Embryonic facial prominence (tissue), 1 donor: ENCODE measurements around the gene TEX30.

Experiments used
- DNase-seq: peaks from one replicate; pipeline ENCODE4 v3.0.0-alpha.2; 2016; ENCODE audit errors: extremely low spot score

TEX30 gene

DNA sequence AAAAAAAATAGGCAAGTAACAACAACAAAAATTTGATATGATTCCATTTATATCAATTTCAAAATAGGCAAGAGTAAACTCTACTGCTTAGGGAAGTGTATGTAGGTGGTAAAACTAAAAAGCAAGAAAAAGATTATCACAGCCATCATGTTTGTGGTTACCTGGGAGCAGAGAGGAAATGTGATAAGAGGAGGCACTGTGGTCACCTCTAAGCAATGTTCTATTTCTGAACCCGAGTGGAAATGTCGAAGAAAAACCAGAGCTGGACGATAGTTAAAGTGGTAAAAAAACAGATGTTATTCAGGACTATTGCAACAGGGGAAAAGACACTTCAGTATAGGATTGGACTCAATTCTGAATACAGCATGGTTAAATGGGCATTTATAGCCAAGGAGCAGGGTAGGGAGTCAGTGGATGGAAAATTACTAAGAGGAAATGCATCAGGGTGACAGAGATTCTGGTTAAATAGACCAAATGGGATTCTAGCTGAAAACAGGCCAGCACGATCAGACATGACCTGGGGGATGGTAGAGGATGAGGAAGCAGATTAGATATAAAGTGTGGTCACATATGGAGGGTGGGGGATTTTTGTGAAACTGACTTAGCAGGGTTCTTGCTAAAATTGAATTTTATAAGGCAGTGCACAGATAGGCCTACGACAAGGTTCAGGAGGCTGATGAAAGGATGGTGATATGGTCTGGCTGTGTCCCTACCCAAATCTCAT lies 6.0 kb upstream of the TEX30 start:
- no peak for DNase-seq

DNA sequence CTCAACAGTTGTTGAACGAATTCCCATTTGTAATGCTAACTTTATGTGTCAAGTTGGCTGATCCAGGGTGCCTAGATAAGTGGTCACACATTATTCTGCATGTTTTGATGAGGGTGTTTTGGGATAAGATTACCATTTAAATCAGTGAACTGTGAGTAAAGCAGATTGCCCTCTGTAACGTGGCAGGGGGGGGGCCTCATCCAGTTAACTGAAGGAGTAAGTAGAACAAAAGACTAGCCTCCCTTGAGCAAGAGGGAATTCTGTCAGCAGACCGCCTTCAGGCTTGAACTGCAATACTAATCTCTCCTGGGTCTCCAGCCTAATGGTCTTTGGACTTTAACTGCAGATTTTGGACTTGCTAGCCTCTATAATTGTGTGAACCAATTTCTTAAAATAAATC lies 4.2 kb upstream of the TEX30 start:
- DNase-seq: no peak

DNA sequence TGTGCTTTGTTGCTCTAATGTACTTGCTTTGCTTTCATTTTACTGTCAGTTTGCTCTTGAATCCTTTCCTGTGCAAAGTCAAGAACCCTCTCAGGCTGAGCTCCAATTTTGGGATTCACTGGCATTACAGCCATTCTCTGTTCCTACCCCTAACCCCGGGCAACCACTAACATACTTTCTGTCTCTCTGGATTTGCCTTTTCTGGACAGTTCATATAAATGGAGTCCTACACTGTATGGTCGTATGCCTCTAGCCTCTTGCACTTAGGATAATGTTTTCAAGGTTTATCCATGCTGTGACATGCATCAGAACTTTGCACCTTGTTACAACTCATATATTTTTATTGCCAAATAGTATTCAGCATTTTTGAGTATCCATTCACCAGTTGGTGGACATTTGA lies 2.7 kb upstream of the TEX30 start:
- no peak for DNase-seq

DNA sequence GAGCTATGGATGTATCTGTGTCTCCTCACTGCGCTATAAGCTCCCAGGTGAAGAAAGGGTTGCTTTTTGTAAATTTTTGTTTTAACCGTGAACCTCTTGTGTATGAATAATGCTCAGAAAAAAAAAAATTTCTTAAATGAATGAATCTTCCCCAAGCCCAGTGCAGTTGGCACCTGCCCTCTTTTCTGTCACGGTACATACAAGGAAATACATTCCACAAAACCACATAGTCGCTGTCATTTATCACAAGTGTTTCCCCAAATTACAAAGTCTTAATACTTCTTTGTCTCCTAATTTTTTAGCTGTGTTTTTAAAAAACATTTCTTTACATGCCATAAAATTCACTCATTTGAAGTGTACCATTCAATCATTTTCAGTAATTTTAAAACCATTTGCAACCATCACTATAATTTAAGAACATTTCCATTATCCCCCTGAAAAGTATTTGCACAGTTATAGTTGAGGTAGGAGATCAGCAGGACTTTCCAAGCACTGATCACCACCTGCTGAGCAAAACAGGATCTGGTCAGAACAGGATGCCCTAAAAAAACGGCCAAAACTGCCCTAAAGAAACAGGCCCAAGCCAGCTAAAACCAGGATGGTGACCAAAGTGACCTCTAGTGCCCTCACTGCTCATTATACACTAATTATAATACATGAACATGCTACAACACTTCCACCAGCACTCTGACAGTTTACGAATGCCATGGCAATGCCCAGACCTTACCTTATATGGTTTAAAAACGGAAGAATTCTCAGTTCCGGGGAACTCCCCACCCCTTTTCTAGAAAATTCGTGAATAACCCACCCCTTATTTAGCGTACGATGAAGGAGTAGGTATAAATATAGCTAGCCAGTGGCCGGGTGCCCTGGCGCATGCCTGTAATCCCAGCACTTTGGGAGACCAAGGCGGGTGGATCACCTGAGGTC lies 1.3 kb upstream of the TEX30 start:
- no peak for DNase-seq

DNA sequence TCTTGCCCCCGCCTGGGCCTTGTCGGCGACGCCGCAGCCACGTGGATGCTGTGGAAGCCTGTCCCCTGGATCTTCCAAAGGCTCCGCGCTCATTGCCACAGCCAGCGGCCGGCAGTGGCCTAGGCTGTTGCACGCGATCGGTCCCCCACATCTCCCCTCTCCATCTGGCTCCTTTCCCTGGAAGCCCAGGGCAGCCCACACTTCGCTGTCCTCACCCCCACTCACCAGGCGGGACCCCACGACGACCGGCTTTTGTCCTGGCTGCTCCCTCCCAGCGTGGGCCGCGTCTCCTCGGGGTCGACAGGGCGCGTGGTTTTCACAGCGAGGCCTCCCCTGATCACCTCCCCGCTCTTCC lies 605 bp upstream of the TEX30 start:
- DNase-seq: no peak

DNA sequence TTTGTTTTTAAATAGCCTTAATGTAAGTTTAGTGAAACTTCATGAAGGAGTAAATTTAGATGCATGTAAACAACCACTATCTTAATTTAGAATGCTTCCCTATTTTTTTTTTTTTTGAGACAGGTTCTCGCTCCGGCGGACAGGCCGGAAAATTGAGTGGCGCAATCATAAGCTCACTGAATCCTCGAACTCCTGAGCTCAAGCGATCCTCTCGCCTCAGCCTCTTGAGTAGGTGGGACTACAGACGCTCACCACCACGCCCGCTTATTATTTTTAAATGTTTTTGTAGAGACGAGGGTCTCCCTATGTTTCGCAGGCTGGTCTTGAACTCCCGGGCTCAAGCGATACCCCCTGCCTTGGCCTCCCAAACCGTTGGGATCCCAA lies 1.6 kb downstream of the TEX30 start:
- DNase-seq: no peak

DNA sequence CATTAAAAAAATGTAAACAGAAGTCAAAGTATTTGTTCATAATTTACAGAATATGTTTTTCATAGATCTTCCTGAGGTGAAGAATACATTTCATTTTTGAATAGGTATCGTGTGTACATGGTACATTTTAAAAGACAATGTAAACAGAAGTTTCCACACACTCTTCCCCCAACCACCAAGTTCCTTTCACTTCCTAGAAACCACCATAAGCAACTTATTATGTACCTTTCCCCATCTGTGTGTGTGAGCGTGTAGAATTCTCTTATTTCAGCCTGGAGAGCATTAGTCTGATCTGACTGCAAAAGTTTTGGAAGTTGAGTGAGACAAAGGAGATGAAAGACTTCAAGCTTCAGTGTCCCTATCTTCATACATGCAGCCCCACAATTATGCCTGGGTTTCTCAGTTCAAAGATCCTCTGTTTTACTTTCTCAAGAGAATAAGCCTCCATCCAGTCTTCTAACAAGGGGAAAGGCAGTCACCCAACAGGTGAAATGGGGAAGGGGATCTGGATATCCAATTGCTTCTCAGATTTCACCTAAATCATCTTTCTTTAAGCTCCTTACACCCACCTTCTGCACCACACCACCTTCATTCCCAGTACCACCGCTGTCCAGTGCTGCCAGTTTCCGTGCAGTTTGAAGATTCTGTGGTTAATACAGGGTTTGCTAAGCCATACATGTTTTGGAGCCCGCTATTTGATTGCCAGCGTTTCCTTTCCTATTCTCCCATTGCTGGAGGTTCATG lies 2.1 kb downstream of the TEX30 start:
- DNase-seq: no peak

DNA sequence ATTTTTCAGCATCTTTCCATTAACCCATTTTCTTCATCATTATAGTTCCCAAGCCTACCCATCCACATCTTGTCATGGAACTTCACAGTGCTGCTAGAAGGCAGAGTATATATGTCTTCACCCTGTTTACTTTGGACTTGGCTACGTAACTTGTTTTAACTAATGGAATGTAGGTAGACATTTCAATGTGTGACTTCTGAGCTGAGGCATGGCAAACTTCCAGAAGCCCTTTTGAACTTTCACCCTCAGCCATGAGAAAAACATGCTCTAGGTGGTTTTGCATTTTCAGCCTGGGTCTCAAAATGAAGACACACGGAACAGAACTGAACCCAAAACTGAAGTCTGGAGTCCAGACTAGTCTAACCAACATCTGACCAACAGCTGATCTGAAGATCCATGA lies 3.2 kb downstream of the TEX30 start:
- DNase-seq: no peak

DNA sequence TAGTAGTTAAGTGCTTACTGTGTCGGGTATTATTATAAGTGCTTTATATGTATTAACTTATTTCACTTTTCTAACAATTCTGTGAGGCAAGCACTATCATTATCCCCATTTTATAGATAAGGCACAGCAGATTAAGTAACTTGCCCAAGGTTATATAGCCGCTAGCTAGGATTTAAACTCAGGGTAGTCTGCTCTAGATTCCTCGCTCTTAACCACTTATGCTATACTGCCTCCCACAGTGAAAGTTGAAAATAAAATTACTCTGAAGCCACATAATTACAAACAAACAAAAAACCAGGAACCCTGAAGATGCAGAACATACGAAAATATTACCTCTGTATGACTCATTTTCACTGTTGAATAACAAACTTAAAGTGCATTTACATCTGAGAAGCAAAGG lies 3.9 kb downstream of the TEX30 start:
- no peak for DNase-seq

DNA sequence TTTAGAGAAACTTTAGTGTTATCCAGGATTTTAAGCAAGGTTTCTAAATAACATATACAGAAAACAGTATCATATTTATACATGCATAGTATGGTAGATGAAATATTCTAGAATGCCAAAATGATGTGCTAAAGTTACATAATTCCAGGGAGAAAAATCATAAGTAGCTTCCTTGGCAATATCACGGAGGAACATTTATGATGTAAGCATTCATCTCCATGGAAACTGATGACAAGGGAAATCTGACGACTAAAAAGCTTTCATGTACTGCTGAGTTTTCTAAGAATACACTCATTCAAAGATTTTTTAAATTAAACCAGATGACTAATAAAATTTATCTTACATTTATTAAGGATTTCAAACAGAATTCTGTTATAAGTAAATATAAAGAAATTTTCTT lies 4.7 kb downstream of the TEX30 start:
- DNase-seq: no peak

DNA sequence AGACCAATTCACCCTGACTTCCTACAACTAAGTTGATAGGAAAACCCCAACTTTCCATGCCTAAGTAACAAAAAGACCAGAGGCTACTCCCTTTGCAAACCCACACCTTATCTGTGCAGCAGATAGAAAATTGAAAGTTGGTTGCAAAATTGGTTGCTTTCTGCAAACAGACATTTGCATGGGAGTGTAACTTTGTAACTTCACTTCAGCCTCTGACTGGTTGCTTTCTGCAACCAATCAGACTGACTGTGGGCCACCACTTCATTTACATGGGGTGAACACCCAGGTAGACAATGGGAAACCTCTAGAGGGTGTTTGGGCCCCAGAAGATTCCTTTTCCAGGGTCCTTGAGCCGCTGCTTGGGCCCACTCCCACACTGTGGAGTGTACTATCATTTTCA lies 9.8 kb downstream of the TEX30 start:
- no peak for DNase-seq

DNA sequence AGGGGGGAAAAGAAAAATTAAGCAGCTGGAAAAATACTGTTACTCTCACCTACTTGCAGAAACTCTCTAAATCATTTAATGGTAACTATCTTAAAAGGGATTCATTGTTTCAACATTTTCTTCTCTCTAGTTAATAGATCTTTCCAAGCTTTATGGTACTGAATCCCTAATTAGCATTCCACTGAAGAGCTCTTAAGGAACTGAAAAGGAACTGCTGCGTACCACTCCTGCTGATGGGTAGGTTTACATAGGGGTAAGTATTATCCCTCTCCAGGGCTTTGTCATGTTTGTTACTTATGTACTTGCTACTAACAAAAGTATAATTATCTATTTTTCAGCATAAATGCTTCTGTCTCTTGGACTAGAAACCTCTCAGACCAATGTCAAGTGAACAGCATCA lies 12.5 kb downstream of the TEX30 start:
- DNase-seq: no peak

DNA sequence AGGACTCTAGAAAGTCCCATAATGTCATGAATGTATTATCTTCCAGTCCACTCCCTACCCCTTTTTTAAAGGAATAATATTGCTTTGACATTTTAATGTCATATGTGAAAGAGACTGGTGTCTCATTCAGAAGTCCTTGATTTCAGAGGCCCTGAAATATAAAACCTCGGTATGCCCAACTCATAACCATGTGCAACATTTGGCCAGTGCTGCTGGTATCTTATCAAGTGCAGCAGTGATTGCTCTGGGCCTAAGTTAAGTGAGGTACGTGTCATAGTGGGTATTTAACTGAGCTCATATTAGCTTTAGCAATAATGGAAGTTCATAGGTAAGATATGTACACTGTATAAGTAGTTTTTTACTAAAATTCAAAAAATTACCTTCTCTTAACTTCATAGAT lies 14.7 kb downstream of the TEX30 start:
- DNase-seq: no peak

DNA sequence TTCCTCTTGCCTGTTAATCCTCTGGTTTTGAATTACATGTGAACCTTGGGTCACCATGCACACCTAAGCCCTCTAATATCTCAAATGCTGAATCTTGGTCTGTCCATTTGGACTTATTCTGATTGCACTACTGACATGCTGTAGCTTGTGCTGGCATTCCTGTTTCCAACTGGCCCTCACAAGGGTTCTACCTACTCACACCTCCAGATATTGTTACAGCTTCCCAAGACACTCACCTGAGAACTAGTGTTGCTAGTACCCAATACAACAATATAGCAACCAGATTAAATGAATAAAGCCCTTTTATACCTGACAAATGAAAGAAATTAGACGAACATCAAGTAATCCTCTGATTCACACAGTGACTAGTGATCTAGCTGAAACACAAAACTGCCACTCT lies 16.6 kb downstream of the TEX30 start:
- DNase-seq: no peak

DNA sequence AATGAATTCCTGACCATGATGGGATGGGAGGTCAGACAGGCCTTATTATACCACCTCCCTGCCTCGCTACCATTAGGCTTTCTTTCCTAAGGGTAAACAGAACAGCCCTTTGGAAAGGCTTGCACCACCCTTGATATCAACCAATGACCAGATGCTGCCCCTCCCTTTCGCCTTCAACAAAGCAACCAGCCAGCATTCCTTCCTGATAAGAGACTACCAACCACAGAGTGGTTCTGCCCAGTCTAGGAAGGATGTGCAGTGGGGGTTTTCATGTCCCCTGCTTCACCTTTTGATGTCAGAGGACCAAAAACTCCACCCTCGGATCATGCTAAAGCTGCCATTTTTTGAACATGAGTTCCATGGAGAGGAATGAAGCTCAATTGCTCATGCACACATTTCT lies 21.7 kb downstream of the TEX30 start:
- no peak for DNase-seq

DNA sequence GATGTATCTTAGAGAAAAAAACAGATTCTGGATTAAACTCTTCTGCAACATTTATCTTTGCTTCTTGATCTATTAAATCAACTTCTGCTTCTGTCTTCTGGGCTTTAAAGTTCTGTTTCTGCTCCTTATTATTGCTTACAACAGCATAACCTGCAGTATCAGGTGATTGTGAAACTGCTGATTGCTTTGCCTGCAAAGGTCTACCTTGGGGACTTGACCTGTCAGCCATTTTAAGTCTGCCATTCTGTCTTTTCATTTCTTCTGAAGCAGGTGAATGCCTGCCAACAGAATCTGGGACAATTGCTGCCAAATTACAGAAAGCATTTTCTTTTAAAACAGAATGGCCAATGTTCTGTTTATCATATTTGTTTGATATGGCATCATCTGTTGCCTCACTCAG lies 31.1 kb downstream of the TEX30 start:
- no peak for DNase-seq

DNA sequence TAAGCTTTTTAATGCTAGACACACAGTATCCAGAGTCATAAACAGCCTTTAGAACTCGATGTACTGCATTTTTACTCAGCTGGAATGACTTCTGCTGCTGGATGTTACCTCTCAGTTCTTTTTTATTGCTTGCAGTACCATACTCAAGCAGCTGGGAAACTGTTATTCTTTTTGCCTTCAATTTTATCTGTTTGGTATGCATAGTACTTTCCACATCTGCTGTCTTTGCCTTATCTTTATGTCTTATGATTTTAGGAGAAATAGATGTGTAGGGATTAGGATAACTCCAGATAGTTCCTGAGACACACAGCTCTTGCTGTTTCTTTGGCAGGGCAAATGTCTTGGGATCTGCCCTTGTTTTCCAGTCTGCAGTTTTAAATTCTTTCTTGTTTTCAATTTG lies 31.5 kb downstream of the TEX30 start:
- DNase-seq: no peak

DNA sequence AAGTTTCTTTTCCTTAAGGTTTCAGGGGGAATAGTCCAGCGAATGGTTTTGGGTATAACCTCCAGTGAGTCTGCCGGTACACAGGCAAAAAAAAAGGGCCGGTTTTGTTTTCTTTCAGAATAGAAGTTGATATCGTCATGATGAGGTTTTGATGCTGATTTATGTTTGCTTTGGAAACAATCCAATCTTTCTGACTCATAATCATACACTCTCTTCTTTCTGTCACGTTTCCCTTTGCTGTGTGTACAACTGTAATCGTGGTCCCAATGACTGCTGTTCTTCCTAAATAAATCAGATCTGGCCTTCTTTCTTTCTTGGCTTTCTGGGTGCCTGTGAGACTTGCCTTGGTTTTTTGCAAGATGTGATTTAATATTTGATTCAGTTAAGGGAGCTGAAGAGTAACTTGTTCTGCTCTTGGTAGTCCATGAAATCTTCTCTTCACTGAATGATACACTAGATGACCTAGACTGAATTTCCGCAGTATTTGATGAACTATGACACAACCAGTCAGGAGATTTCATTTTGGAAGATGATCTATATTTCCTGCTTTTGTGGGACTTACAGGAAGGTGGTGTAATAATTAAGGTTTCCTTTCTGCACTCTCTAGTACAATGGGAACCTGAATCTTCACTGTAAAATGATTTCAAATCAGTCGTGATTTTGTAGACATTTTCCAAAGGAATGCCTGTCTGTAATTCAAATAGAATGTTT lies 43.9 kb downstream of the TEX30 start:
- no peak for DNase-seq

DNA sequence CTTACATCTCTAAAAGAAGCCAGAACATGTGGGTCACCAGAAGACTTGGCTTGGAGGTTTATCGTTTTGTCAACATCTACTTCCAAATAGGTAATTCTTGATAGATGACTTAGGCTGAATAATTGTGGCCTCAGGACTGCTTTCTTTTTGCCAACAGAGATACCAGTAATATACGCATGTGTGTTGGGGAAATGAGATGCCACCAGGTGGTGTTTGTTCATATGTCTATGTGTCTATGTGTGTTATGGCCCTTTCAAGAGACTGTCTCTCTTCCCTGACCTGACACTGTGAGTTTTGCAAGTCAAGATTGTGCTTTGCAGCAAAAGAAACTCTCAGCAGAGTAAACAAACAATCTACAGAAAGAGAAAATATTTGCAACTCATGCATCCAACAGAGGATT lies 47.2 kb downstream of the TEX30 start:
- DNase-seq: no peak

DNA sequence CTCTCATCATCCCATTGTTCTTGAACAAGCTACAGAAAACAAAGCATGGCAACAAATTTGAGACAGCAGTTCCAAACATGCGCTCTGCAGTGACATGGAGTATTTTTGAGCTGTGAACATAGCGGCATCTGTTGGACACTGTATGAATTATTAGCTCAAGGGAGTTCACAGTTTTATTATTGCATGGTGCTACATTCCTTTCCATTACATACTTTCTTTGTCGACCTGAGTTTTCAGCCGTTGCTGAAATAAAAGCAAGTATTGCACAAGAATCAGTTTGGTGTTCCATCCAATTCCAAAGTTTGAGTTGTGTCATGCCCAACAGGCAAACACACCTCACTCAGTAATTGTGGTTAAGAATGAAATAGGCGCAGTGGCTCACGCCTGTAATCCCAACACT lies 48.7 kb downstream of the TEX30 start:
- no peak for DNase-seq

DNA sequence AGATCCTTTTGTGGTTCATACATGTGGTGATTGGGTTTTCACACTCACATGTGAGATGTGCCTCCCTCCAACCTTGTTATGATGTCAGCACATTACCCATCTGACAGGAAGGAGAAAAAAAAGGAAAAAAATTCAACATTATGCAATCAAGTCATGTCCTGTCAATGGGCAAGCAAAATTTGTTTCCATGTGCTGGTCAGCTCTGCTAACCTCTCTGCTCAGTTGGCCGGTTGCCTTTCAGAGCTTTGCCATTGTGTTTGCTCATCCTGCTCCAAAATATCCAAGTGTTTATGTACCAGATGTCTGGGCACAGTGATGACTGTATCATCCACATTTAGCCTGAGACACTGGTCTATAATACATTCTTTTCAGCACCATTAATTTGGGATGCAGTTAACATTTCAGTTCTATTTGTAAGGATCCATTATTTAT lies 51.8 kb downstream of the TEX30 start:
- DNase-seq: no peak

DNA sequence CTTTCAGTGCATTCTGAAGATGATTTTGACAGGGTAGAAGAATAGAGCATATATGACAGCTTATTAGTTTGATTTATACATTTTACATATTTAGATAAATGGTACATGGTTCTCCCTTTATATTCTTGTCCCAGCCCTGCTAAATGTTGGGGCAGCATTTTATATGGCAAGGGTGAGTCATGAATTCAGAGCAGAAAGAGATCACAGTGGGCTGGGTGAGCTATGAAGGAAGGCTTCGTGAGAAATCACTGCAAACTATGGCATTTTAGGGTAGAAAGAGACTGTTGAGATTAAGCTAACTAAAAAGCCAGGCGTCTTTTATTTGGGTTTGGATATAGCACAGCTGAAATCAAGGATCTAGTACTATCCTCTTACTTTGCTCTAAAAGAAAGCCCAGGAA lies 54.8 kb downstream of the TEX30 start:
- no peak for DNase-seq
